Measurements from ENCODE around the gene C1QL4. TPM values are rescaled to one million over a fixed set of nuclear protein-coding genes. Genes with fewer than 3 reads are reported as not detected.

Gene C1QL4
- total RNA-seq, 2 donors from 2014 or later: not detected

GRCh38 chr12:49330631-49331379 is 6.2 kb downstream of the C1QL4 start:
- no peak overlapping the region for H3K4me3 ChIP-seq
- DNase-seq (ENCODE audit: low spot score): no peak
- H3K4me1 ChIP-seq: peaks cover 0 to 10% of the 10 kb centered on the region in 2 donors
- no peak overlapping the region for H3K27ac ChIP-seq
- H3K9me3 ChIP-seq: no peaks in the 10 kb centered on the region
- TF ChIP-seq CTCF (IDR thresholded peaks at IDR 0.05): no peak
- peaks cover 11 to 14% of the 10 kb centered on the region in 2 donors for H3K27me3 ChIP-seq
- H3K36me3 ChIP-seq: no peaks in the 10 kb centered on the region

- peaks cover 7 to 11% of the 10 kb centered on the region in 2 donors for H3K27me3 ChIP-seq
- no peaks in the 10 kb centered on the region for H3K9me3 ChIP-seq
- no peak overlapping the region for H3K27ac ChIP-seq
- no peak overlapping the region for H3K4me3 ChIP-seq
- H3K36me3 ChIP-seq: no peaks in the 10 kb centered on the region
- H3K4me1 ChIP-seq: peaks cover 0 to 10% of the 10 kb centered on the region in 2 donors
- DNase-seq (ENCODE audit: low spot score): no peak
- TF ChIP-seq CTCF (IDR thresholded peaks at IDR 0.05): no peak
Observed at GRCh38 chr12:49330032-49330619, 6.9 kb downstream of the C1QL4 start.

- H3K4me3 ChIP-seq: no peak overlapping the region
- H3K27me3 ChIP-seq: peaks cover 0 to 8% of the 10 kb centered on the region in 2 donors
- no peak for DNase-seq (ENCODE audit: low spot score)
- peaks cover 0 to 10% of the 10 kb centered on the region in 2 donors for H3K4me1 ChIP-seq
- no peaks in the 10 kb centered on the region for H3K9me3 ChIP-seq
- H3K36me3 ChIP-seq: no peaks in the 10 kb centered on the region
- TF ChIP-seq CTCF (IDR thresholded peaks at IDR 0.05): no peak
- no peak overlapping the region for H3K27ac ChIP-seq
Observed at GRCh38 chr12:49328816-49329215, 8.2 kb downstream of the C1QL4 start.

GRCh38 chr12:49327887-49328286 is 9.1 kb downstream of the C1QL4 start:
- Histone ChIP-seq H3K4me1 (peaks cover 0 to 13% of the 10 kb centered on the region in 2 donors), H3K4me3 (no peak overlapping the region), H3K36me3 (no peaks in the 10 kb centered on the region), H3K9me3 (no peaks in the 10 kb centered on the region), H3K27me3 (peaks cover 0 to 3% of the 10 kb centered on the region in 2 donors), H3K27ac (no peak overlapping the region)
- DNase-seq (ENCODE audit: low spot score): no peak
- TF ChIP-seq CTCF (IDR thresholded peaks at IDR 0.05): no peak

- no peaks in the 10 kb centered on the region for H3K9me3 ChIP-seq
- H3K36me3 ChIP-seq: no peaks in the 10 kb centered on the region
- no peak overlapping the region for H3K27ac ChIP-seq
- no peaks in the 10 kb centered on the region for H3K27me3 ChIP-seq
- H3K4me1 ChIP-seq: peaks cover 0 to 13% of the 10 kb centered on the region in 2 donors
- TF ChIP-seq CTCF (IDR thresholded peaks at IDR 0.05): no peak
- DNase-seq (ENCODE audit: low spot score): no peak
- no peak overlapping the region for H3K4me3 ChIP-seq
Observed at GRCh38 chr12:49327368-49327767, 9.6 kb downstream of the C1QL4 start.

All from right atrium auricular region (tissue), 2 donors.